ENCODE results near the gene VCAN.

DNA sequence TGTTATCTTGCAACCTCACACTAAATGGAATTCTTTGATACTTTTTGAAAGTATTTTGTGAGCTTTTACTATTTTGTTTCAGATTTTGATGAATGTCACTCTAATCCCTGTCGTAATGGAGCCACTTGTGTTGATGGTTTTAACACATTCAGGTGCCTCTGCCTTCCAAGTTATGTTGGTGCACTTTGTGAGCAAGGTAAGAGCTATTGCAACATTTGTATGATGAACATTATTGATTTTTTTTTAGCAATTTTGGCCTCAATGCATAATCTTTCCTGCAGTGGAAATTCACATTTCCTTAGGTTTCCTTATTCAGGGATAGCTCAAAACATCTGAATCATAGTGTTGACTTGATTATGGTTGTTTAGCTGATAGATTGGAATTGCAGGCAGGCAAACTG, 76.3 kb downstream of the VCAN start:
- TF ChIP-seq, protein P1, sequence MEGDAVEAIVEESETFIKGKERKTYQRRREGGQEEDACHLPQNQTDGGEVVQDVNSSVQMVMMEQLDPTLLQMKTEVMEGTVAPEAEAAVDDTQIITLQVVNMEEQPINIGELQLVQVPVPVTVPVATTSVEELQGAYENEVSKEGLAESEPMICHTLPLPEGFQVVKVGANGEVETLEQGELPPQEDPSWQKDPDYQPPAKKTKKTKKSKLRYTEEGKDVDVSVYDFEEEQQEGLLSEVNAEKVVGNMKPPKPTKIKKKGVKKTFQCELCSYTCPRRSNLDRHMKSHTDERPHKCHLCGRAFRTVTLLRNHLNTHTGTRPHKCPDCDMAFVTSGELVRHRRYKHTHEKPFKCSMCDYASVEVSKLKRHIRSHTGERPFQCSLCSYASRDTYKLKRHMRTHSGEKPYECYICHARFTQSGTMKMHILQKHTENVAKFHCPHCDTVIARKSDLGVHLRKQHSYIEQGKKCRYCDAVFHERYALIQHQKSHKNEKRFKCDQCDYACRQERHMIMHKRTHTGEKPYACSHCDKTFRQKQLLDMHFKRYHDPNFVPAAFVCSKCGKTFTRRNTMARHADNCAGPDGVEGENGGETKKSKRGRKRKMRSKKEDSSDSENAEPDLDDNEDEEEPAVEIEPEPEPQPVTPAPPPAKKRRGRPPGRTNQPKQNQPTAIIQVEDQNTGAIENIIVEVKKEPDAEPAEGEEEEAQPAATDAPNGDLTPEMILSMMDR (IDR thresholded peaks at IDR 0.05) = no peak
- no peak for TF ChIP-seq POLR2A (IDR thresholded peaks at IDR 0.05)
- TF ChIP-seq POLR2AphosphoS5 (IDR thresholded peaks at IDR 0.05) = no peak

Measured in transverse colon (tissue), 4 donors.